ENCODE results near the gene SLC36A4.
"Not testable (repeated sequence)": the region's sequence is repeated elsewhere in the genome, so short reads cannot be mapped to it uniquely, and the experiment has no call there.

Gene SLC36A4

DNA sequence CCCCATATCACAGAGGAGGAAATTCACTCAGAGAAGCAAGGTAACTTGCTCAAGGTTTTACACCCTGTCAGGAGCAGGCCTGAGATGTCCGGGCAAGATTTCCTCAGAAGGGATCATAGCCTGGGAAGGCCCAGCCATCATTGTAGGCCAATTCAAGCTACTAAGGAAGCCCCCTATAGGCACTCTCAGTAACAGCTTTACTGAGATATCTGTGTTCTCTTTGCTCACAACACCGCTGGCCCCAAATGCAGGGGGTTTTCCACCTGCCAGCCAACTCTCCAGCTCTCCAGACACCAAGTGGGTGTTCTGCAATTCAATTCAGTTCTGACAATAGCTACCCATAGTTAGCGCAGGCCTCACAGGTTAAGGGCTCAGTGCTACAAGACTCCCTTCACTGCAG, 84.0 kb downstream of the SLC36A4 start:
- Histone ChIP-seq H3K9me3 (no peaks in the 10 kb centered on the region), H3K27ac (no peak overlapping the region), H3K4me1 (ENCODE audit: control insufficient read depth in 1 of 2, insufficient read depth in 1 of 2, low read depth in 1 of 2, low read length in 1 of 2) (no peaks in the 10 kb centered on the region), H3K36me3 (no peaks in the 10 kb centered on the region), H3K4me3 (ENCODE audit: low read depth in 1 of 2, low read length in 1 of 2) (no peak overlapping the region), H3K27me3 (peaks cover 31% of the 10 kb centered on the region)
- TF ChIP-seq, protein P1, sequence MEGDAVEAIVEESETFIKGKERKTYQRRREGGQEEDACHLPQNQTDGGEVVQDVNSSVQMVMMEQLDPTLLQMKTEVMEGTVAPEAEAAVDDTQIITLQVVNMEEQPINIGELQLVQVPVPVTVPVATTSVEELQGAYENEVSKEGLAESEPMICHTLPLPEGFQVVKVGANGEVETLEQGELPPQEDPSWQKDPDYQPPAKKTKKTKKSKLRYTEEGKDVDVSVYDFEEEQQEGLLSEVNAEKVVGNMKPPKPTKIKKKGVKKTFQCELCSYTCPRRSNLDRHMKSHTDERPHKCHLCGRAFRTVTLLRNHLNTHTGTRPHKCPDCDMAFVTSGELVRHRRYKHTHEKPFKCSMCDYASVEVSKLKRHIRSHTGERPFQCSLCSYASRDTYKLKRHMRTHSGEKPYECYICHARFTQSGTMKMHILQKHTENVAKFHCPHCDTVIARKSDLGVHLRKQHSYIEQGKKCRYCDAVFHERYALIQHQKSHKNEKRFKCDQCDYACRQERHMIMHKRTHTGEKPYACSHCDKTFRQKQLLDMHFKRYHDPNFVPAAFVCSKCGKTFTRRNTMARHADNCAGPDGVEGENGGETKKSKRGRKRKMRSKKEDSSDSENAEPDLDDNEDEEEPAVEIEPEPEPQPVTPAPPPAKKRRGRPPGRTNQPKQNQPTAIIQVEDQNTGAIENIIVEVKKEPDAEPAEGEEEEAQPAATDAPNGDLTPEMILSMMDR (IDR thresholded peaks at IDR 0.05) = no peak

DNA sequence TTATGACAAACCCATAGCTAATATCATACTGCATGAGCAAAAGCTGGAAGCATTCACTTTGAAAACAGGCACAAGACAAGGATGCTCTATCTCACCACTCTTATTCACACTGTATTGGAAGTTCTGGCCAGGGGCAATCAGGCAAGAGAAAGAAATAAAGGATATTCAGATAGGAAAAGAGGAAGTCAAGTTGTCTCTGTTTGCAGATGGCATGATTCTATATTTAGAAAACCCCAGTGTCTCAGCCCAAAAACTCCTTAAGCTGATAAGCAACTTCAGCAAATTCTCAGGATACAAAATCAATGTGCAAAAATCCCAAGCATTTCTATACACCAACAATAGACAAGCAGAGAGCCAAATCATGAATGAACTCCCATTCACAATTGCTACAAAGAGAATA, 86.6 kb downstream of the SLC36A4 start:
- H3K27ac ChIP-seq = not testable (repeated sequence)

DNA sequence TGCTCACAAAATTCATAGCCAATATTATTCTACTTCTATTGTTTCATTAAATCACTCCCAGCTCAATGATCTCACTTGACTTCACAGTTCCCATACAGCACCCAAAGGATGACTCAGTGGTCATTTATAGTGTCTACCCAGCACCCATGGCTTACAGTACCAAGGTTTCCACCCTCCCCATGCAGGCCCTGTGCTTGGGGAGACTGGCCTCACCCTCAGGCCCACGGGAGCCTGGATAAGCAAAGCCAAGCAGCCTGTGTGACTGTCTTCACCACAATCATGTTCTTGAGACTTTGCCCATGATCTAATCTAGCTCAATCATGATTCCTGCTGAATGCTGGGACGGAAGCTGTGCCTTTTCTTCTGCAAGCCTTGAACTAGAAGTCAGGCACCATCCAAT, 97.6 kb downstream of the SLC36A4 start:
- TF ChIP-seq, protein P1 (IDR thresholded peaks at IDR 0.05) = no peak
- no peak overlapping the region for H3K4me3 ChIP-seq (ENCODE audit: low read depth in 1 of 2, low read length in 1 of 2)
- H3K4me1 ChIP-seq (ENCODE audit: control insufficient read depth in 1 of 2, insufficient read depth in 1 of 2, low read depth in 1 of 2, low read length in 1 of 2) = no peaks in the 10 kb centered on the region
- H3K27me3 ChIP-seq = no peaks in the 10 kb centered on the region
- no peak overlapping the region for H3K27ac ChIP-seq
- H3K9me3 ChIP-seq = no peaks in the 10 kb centered on the region
- H3K36me3 ChIP-seq = no peaks in the 10 kb centered on the region

More for the DNA sequence above, 86.6 kb downstream of the SLC36A4 start:
- not testable (repeated sequence) for H3K4me1 ChIP-seq (ENCODE audit: control insufficient read depth in 1 of 2, insufficient read depth in 1 of 2, low read depth in 1 of 2, low read length in 1 of 2); H3K36me3 ChIP-seq; H3K9me3 ChIP-seq; H3K27me3 ChIP-seq; H3K4me3 ChIP-seq (ENCODE audit: low read depth in 1 of 2, low read length in 1 of 2)

DNA sequence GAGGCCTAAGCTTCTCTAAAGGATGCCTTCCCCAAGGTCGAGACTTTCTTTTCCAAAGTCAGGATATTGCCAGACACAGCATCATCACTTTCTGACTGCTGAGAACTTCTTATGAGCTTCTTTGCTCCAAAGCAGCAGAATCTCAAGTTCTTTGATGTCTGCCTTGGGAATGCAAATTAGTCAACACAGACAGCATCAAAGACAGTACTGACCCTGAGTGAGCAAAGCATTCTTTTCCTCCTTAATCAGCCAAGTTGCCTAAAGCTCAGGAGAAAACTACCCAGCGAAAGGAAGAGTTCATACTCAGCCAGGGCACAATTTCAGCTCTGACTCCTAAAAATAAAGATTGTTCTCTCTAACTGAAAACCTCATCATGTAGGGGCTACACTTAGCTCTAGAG, 98.0 kb downstream of the SLC36A4 start:
- TF ChIP-seq, protein P1 (IDR thresholded peaks at IDR 0.05) = no peak
- Histone ChIP-seq H3K27me3 (no peaks in the 10 kb centered on the region), H3K9me3 (no peaks in the 10 kb centered on the region), H3K36me3 (no peaks in the 10 kb centered on the region), H3K4me3 (ENCODE audit: low read depth in 1 of 2, low read length in 1 of 2) (no peak overlapping the region), H3K27ac (no peak overlapping the region), H3K4me1 (ENCODE audit: control insufficient read depth in 1 of 2, insufficient read depth in 1 of 2, low read depth in 1 of 2, low read length in 1 of 2) (no peaks in the 10 kb centered on the region)

Data from neutrophil (primary cell).